ENCODE results near the gene MYADML2.

MYADML2 gene

DNA sequence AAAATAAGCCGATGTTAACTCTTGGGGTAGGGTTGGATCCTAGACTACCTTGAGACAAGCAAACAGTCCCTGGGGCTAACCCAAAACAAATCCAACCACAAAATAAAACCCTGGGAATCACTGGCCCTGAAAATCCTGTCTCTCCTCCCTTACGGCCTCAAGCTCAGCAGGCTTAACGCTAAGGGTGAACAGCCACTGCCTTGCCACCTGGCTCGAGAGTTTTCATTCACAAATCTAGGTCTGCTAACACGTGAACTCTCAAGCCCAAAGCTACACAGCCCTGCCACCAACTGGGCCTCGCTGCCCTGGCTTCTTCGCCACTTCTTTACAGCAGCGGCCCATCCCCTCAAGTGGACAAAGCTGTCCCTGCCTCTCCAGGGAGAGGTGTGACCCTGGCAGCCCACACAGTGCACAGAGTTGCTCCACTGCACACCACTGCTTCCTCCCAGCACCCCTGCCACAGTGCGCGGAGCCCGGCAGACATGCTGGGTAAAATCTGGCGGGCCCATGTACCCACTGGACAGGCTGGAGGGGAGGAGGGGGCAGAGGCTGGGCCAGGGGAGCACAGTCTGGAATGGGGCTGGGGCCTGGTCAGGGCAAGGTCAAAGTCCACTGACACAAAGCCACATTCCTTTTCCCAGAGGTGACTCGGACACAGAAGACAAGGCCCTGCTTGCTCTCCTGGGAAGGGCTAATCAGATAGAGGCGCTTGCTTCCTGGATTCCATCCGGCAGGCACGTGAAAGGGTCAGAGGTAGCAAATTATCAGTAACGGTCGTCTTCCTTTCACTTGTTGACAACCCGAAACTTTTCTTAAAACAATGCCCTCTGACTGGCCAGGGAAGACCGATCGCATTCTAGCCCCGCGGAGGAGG, 36.8 kb downstream of the MYADML2 start:
- no peak for FAIRE-seq

DNA sequence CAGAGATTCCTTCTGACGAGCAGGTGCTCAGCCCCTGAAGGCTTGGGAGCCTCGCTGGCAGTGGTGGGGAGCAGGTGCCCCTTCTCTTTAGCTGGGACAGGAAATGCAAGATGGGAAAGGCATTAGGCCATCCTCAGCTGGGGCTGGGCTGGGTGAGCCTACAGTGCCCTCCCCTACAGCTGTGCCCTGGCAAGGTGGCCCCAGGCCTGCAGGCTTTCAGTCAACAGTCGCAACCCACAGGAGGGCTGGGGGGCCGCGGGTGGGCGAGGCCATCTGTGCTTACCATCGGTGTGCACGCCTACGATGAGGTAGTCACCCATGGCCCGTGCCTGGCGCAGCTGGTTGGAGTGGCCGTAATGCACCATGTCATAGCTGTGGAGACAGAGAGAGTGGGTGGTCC, 37.8 kb downstream of the MYADML2 start:
- no peak for FAIRE-seq

DNA sequence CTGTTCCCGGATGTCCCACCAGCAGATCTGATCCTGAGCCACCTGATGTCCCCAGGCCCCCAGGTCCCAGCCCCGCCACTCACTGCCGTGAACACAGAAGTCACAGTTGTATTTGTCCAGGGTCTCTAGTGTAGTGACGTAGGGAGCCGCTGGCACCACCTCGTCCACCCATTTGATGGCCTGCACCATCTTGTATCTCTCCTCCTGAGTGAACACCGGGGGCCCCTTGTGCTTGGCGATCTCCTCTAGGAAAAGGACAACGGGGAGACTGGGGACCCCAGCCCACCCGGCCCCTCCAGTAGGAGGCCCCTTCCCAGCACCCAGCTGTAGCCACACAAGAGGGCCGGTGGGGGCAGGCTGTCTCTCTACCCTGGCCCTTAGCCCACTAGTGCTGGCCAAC, 38.2 kb downstream of the MYADML2 start:
- FAIRE-seq: no peak

DNA sequence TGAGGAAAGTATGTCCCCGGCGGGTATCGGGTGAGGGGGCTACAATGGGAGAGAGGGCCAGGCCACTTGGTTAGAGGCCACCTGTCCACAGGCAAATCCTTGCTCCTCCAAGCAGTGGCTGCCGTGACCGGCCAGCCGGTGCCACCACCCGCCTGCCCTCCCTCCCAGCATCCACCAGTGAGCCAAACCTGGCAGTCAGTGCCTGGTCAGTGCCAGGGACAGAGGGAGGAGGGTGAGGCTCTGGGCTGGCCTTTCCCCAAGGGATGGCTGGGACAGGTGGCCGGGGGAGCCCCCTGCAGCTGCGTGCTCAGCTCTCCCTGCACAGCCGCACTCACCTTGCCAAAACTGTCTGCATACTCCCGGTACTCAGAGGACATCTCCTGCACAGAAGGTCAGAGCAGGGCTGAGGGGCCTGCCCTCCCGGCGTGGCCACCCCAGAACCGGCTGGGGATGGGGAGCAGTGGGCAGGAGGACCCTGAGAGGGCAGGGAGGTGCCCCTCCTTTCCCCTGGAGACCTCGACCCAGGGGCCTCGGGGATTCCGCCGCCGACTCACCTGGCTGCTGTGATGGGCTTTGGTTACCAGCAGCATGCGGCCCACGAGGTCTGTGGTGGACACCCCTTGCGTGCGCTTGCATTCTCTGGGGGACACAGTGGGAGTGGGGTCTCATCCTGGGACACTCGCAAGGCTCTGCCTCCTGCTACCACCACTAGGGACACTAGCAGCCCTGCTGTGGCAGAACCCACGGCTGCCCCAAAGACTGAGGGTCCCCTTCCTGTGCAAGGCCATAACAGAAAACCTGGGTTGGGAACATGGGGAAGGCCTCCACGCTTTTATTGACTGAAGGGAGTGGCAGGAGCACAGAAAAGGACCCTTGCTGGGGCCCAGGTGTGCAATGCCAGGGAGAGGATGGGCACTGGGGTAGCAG, 39.6 kb downstream of the MYADML2 start:
- no peak for FAIRE-seq

DNA sequence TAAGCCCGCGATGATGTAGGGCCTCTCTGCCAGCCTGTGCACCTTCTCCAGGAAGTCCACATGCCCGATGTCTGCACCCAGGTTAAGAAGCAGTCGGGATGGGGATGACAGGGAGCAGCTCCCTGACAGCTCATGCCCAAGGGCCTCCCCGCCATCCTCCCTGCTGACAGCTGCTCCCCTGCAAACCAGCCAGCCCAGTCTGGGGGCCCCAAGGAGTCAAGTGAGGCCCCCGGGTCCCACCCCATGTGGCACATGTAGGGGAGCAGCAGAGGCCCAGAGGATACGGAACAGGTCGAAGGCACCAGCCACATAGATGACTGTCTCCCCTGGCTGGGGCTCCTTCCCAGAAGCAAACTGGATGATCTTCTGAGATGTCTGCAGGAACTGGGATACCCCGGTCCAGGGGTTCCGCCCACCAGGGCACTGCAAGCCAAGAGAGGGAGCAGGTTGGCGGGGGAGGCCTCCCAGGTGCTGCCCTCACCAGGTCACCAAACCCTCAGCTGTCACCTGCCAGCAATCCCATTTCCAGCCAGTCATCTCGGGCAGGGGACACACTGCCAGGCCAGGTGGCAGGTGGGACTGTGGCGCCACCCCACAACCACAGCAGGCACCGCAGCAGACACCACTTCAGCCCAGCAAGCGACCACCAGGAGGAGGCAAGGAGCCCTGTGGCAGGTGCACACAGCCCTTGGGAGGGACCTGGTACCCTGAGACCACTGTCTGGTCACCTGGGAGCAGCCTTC, 40.4 kb downstream of the MYADML2 start:
- FAIRE-seq: no peak

DNA sequence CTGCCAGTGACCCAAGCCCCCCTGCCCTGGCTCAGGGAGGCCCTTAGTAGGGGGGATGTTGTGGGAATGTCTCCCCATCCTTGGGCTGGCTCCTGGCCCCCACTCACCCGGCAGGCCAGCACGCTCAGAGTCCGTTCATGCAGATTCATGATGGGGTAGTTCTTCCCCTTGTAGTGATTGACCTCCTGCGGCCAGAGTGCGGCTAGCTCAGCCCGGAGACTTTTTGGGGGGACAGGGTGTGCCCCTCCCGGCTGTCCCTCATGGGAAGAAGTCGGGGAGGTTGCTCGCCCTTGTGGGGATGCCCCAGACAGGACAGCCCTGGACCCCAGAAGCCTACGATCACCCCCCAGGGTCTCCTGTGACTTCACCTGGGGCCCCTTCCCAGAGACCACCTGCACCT, 41.0 kb downstream of the MYADML2 start:
- no peak for FAIRE-seq

DNA sequence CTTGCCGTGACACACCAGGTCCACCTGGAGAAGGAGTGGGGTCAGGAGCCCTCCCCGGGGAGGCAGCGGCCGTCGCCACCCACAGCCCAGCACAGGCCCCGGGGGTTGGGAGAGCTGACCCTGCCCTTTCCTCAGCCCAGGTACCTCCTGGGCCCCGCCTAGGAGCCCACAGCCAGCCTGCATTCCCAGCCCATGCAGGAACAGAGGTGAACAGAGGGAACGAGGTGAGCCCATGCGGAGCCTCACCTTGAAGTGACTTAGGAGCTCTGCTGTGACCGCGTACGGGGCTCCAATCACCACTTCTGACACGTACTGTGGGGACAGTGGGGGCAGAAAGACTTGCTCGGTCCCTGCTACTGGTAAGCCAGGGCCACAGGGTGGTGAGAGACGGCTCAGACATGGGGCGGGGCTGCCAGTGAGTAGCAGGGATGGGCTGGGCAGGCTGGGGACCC, 41.6 kb downstream of the MYADML2 start:
- FAIRE-seq: no peak

DNA sequence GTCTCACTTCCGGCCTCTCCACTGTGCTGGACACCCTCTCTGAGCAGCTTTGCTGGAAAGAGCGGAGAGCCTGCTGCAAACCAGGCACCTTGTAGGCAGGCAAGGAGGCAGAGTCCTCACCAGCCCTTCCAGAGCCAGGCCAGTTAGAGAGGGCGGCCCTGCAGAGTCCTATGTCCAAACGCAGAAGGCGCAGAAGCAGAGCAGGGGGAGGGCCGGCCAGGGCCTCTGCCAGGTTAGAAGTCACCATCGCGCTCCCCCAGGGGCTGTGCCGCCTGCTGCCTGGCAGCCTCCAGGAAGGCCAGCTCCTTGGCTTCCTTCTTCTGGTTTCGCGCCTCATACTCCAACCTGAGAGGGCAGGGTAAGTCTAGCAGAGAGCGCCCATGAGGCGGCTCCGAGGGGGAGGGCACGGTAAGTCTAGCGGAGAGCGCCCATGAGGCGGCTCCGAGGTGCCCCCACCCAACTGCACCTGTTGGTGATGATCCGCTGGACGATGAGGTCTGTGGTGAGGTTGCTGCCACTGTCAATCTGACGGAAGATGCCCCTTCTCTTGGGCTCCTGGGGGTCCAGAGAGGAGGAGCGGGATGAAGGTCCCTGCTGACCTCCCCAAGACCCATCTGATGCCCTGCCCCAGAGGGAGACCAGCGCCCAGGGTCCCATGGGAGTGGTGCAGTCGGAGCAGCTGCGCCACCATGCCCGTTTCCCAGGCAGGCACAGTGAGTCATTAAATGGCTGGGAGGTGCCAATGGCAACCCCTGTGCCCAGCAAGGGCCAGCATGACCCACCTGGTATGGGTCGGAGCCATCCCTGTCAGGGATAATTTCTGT, 42.2 kb downstream of the MYADML2 start:
- FAIRE-seq: no peak

DNA sequence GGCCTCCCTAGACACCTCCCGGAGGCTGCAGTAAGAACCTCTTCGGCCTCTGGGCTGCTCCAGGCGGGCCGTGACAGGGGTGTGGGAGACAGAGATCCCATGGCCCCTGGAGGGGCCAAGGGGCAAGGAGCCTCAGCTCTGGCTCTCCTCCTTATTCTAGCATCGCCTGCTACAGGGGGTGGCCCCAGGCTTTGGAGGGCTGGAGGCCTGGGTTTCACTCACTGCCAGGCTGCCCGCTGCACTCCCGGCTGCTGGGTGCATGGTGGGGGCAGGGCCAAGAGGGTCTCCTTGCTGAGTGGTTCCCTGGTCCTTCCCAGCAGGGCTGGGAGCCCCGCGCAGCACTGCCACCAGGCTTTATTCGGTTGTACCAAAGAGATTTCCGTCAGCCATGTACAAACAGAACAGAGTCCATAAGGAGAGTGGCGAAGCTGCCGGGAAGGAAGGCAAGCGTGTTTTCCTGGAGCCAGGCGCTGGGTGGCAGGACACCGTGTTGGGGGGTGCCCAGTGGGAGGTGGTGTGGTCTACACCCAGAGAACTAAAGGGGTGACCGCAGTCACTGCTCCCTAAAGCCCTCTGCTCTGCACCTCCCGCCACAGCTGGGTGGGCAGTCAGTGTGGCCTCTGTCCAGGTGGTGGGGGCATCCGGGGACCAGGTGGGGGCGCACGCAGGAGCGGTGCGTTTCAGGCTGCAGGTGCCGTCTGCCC, 43.0 kb downstream of the MYADML2 start:
- FAIRE-seq: no peak

DNA sequence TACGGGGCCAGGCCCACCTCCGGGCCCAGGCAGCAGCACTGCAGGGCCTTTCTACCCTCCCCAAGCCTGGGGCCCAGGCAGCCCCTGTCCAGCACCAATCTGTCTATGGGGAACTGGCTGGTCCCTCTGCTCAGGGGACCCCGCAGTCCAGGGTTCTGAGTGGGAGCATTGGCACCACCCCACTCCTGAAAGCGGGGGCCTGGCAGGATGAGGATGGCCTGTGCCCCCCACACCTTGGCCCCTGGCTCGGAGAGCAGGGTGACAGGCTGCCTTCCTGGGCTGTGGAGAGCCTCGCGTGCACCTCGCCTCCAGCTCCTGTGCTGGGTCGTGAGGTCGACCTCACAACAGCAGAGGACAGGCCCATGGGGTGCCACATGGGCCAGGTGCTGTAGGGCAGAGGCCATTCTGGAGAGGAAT, 43.6 kb downstream of the MYADML2 start:
- no peak for FAIRE-seq

DNA sequence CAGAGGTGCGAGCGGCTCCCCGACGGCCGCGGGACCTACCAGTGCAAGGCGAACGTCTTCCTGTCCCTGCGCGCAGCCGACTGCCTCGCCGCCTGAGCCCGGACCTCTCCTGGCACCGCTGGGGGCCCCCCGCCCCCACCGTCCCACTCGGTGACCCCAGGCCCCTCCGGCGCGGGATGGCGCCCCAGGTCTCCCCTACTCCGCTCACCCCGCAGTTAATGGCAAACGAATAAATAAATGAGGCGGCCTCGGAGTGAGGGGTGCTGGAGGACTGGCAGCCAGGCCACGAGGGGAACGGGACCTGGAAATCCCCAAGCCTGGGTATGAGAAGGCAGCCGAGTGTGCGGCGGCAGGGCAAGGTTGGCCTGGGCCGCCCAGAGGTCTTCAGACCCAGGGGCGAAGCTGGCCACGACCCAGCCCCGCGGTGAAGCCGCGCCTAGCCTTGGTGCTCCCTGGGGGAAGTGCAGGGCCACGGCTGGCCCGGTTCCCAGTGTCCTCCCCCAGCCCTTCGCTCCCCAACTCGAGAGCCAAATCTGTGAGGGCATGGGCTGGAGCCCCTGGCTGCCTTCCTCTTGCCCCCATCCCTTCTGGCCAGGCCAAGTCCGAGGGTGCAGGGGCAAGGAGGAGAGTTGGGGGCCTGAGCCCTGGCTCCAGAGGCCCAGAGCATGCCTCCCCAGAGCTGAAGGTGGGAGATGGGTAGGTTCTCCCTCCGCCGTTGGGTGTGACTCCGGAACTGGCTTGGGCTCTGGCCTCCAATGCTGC, 44.2 kb downstream of the MYADML2 start:
- no peak for FAIRE-seq

DNA sequence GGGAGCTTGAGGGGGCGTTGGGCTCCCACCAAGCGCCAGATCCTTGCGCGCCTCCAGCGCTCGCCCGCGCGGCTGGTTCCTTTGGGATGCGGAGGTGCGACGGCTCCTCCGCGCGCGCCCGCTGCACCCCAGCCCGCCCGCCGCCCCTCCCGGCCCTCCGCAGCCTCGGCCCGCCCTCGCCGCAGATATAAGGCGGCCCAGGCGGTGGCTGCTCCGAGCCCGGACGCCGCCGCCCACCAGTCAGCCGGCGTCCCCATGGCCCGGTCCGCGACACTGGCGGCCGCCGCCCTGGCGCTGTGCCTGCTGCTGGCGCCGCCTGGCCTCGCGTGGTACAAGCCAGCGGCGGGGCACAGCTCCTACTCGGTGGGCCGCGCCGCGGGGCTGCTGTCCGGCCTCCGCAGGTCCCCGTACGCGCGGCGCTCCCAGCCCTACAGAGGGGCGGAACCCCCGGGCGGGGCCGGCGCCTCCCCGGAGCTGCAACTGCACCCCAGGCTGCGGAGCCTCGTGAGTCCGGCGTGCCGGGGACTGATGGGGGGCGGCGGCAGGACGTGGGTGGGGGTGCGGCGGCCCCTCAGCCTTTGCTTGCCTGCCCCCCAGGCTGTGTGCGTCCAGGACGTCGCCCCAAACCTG, 44.9 kb downstream of the MYADML2 start, which contains the start of gene NPB:
NPB (plus strand) TSS at position 216 of the 630 bp plus-strand sequence; CDS start at position 256, 40 bp downstream.
- FAIRE-seq: no peak

DNA sequence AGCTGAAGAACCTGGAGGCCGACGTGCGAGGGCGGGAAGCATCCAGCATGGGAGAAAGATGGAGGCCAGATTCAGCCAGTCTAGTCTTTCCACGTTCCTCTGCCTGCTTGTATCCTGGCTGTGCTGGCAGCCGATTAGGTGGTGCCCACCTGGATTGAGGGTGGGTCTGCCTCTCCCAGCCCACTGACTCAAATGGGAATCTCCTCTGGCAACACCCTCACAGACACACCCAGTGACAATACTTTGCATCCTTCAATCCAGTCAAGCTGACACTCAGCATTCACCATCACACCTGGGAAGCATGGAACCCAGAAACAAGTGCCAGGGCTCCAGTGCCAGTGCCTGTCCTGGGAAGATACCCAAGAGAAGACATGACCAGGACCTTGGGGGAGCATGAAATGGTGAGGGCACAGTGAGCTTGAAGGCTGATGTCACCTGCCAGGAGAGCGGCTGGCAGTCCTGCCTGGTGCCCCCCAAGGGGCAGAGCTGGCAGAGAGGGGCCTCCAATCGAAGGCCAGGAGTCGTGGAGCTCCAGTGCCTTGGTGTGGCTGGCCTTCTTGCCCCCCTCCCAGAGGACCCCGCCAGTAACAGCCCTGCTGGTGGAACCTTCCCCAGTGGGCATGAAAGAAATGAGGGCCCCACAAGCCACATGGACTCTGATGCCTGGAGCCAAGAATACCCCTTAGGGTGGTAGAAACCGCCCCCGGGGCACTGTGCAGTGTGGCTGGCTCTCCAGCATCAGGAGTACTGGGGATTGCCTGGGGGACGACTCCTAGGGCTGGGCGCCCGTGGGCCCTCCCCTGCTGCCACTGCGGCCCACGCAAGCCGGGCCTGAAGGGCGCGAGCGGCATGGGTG, 45.6 kb downstream of the MYADML2 start:
- FAIRE-seq: no peak

DNA sequence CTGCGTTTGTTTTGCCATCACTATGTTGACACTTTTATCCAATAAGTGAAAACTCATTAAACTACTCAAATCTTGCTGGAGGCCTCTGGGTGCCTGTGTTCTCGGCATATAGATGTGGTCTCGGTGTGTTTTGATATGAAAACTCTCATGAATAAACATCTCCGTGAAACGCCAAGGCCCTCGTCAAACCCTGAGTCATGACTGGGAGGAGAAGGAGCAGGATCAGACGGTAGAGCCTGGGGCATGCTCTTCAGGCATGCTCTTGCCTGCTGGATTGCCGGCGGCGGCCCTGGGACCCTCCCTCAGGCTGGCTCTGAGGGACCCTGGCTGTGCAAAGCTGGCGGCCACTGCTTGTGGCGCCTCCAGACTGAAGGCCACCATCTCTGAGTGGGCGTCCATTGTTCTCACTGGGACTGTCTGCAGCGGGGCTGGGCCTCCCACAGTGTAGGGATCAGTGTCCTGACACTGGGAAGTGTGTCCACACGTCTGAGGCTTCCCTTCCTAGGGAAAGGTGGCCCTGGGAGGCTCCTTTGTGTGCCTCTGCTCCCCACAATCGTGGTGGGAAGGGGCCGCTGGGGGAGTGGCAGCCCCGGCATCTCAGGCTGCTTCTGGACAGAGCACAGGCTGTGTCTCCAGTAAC, 46.7 kb downstream of the MYADML2 start:
- no peak for FAIRE-seq

DNA sequence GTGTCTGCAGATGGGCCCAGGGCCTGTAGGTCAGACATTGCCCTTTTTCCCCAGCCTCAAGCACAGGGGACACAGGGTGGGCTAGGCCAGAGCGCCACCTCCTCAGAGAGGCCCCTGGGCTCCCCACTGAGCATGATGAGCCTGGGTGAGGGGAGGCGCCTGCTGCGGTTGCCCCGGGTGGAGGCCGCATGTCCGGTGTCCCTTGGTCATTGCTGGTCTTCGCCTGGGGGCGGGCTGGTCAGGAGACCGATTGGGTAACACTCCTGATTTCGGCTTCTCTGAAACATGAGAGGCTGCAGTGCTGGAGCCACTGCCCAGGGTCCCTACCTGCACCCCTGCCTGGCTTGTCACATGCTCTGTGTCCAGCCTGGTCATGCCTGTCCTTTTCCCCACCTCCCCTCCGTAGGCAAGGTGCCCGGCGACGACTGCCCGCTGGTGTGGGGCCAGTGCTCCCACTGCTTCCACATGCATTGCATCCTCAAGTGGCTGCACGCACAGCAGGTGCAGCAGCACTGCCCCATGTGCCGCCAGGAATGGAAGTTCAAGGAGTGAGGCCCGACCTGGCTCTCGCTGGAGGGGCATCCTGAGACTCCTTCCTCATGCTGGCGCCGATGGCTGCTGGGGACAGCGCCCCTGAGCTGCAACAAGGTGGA, 47.4 kb downstream of the MYADML2 start:
- no peak for FAIRE-seq

DNA sequence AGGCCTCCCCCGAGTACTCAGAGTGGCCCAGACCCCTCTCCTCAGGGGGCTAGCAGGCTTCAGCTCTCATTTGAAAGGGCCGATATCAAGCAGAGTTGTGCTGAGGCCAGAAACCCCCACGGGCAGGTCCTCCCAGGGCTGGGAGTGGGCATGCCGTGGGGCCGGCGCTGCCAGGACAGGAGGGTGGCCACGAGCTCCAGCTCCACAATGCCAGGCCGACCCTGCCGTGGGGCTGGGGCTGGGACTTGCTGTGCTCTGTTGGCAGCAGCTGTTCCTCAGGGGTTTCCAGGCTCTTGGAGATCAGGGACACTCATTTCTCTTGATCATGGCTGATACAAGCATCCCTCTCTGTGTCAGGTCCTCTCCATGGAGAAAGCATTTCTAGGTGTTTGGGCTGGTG, 48.1 kb downstream of the MYADML2 start:
- FAIRE-seq: no peak

DNA sequence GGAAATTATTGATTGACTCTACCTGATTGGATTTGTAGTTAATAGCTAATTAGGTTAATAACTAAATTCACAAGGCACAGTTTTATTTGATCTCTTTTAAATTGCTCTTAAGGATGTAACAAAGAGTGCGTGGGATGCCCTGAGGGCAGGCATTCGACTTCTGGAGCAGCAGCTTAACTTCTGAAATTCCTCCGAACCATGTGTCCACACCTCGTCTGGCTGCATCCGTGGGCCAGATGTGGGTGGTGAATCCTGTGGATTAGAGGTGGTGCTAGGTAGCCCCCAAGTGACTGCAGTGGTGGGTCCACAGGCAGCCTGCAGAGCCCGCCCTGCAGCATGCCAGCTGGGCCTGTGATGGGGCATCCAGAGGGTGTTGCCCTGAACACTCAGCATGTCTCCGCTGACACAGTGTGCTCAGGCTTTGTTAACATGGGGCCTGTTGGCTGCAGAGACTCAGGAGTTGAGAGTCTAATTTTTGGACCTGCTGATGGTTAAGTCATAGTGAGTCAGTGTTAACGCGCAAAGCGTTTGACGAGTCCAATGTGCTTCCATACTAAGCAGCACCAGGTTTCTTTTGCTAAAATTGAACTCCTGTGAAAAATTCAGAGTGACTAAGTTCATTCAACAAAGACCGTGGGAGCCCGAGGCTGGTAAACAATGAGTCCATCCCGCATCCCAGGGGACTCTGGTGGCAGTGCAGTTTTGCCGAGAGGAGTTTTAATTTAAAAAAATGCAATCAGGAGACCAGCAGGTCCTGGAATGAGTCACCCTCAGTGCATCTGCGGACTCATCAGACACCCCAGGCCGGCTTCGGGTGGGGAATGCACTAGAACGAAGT, 48.8 kb downstream of the MYADML2 start:
- FAIRE-seq: no peak

Data from A204.1 (cell line).